Activated naive CD4-positive, alpha-beta T cell treated with Interleukin-2 at 50 U/mL for 16 hours (primary cell): ENCODE results near the gene OR2C1.

Experiments
- DNase-seq: peaks from one replicate; pipeline ENCODE4 v3.0.0-alpha.2; 2020

Gene OR2C1

GRCh38 chr16:3355589-3355988 lies at the start of gene OR2C1:
Gene OR2C1 (plus strand): TSS chr16:3355889. CDS start chr16:3355941, 52 bp downstream.
- DNase-seq: no peak

- DNase-seq: no peak
Measured at GRCh38 chr16:3306078-3306477, 49.6 kb upstream of the OR2C1 start.

DNA sequence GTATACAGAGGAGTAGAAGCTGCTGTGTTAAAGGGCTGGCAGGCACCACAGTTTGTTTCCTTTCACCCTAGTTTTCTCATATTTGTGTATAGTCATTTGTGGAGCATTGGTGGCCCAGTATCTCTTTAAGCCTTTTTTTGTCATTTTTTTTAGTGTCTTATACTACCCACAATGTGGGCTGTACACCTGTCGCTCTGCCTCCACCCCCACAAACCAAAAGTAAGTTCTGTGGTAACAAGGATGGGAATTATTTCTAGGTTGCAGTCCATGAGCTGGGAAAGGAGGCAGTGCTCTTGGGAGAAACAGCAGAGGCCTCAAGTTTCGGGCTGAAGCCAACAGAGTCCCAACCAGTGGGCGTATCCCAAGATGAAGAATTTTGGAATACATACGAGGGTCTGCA lies 44.2 kb upstream of the OR2C1 start:
- DNase-seq: no peak

DNA sequence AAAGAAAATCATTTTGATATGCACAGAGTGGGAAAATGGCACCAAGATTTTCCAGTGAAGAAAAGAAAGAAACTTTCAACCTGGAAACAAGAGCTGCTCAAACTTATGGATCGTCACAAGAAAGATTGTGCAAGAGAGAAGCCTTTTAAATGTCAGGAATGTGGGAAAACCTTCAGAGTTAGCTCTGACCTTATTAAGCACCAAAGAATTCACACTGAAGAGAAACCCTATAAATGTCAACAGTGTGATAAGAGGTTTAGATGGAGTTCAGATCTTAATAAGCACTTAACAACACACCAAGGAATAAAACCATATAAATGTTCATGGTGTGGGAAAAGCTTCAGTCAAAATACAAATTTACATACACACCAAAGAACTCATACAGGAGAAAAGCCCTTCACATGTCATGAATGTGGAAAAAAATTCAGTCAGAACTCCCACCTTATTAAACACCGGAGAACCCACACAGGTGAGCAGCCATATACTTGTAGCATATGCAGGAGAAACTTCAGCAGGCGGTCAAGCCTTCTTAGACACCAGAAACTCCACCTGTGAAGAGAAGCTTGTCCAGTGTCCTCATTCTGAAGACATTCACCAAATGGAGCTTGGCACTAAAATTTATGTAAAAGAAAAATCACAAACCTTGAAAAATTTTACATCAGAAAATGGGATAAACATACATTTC lies 38.2 kb upstream of the OR2C1 start:
- no peak for DNase-seq

DNA sequence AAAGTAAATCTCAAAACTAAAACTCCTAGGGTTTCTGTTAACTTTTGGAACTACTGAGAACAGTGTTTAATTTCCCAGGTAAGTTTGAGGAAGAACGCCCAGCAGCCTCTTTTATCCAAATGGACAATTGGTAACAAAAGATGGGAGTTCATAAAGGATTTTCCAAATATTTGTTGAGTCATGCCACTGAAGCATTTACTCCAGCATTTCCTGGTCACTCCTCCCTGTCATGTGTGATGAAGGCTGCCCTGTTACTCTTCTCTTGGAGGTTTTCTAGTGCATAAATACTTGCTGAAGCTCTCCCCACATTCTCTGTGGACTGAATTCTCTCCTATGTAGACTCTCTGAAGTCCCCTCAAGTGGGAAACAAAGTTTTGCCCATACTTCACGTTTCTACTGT lies 33.9 kb upstream of the OR2C1 start:
- DNase-seq: no peak

DNA sequence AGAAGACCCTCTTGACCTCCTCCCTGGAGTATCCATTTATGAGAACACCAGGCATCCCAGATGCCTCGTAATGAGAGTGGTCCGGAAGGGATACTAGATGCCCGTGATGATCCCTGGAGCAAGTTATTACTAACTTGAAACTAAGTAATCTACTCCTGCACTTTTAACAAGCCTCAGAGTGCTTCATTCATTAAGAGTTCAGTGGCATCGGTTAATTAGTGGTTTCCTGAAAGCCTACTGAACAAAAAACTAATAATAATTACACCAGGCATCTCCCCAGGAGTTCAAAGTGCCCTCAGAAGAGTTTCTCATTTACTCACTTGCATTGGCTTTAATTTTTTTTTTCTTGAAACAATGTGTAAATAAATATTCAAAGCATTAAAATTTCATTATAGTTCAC lies 28.2 kb upstream of the OR2C1 start:
- DNase-seq: no peak

DNA sequence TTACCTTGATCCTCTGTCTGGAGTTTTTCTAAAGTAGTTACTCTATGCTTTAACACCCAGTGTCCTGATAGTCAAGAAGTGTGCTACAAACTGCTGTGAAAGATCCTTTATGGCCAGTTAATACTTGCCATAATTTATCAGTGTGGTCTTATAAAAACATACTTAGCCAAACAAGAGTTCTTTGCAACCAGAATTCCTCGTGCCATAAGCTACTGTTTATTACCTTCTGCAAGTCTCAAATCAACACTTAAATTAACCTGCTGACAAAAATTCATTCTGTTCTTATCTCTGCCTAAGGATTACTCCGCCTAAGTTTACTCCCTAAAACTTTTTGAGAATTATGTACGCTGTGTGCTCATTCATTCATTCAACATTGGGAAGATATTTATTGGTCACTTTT lies 27.6 kb upstream of the OR2C1 start:
- DNase-seq: no peak

DNA sequence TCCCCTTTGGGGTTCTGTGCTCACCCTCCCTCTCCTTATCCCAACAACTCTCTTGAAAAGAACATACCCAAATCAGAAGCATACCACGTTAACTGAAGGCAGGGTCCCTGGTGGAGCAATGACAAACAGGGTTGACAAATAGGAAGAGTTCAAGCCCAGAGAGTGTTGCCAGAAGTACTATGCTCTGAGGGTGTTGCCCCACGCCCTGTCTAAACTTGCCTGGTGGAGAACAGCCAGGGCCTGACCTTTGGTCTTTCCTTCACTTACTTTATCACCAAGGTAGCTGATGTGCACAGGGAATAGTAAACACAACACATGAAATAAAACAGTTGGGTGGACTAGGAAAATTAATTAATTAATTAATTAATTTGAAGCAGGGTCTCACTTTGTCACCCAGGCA lies 27.0 kb upstream of the OR2C1 start:
- no peak for DNase-seq

GRCh38 chr16:3346041-3346440 lies 9.6 kb upstream of the OR2C1 start:
- no peak for DNase-seq

- no peak for DNase-seq
Measured at GRCh38 chr16:3347586-3347985, 8.1 kb upstream of the OR2C1 start.

DNA sequence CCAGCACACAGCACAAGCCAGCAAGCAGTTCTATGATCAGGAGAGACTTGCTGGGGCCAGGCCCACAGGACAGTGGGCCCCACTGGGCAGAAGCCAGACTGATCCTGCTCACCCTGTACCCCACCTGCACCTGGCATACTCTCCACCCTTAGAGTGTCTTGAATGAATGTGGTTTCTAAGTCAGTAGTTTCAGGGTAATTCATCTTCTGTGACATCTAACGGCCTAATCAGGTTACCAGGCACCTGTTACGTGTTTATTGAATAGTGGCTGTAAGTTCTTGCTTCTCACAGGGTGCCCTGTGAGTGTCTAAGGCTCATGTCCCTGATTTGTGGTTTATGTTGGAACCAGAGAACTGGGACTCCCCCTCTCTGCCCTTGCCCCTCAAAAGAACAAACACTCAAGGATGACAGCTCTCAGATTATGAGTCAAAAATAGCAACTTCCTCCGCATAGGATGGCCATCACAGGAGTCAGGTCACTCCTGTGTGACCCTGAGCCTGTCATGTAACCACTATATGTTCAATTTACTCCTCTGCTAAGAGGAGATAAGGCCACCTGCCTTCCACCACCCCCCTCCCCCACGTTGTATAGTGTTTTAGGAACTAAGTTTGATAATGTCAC lies 7.0 kb upstream of the OR2C1 start:
- DNase-seq: no peak

- DNase-seq: no peak
Measured at GRCh38 chr16:3349175-3349574, 6.5 kb upstream of the OR2C1 start.

DNA sequence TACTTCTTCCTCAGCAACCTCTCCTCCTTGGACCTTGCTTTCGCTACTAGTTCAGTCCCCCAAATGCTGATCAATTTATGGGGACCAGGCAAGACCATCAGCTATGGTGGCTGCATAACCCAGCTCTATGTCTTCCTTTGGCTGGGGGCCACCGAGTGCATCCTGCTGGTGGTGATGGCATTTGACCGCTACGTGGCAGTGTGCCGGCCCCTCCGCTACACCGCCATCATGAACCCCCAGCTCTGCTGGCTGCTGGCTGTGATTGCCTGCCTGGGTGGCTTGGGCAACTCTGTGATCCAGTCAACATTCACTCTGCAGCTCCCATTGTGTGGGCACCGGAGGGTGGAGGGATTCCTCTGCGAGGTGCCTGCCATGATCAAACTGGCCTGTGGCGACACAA lies 429 bp downstream of the OR2C1 start:
- no peak for DNase-seq

- no peak for DNase-seq
Measured at GRCh38 chr16:3358871-3359270, 3.2 kb downstream of the OR2C1 start.

- DNase-seq: no peak
Measured at GRCh38 chr16:3362931-3363330, 7.2 kb downstream of the OR2C1 start.

DNA sequence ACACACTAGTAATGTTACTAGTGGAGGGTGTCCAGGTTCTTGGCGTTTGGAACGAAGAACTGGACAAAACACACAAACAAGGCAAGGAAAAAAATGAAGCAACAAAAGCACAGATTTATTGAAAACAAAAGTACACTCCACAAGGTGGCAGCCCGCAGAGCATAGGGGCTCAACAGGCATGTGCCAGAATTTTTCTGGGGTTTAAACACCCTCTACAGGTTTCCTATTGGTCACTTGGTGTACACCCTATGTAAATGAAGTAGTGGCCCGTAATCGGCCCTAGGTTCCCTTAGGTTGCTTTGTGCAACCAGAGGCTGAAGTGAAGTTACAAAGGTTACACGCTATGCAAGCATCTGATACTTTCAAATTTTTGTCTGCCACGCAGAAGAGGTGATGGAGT lies 8.1 kb downstream of the OR2C1 start:
- no peak for DNase-seq

GRCh38 chr16:3364774-3365427 lies 9.2 kb downstream of the OR2C1 start:
- peak; percentile 87 for DNase-seq

DNA sequence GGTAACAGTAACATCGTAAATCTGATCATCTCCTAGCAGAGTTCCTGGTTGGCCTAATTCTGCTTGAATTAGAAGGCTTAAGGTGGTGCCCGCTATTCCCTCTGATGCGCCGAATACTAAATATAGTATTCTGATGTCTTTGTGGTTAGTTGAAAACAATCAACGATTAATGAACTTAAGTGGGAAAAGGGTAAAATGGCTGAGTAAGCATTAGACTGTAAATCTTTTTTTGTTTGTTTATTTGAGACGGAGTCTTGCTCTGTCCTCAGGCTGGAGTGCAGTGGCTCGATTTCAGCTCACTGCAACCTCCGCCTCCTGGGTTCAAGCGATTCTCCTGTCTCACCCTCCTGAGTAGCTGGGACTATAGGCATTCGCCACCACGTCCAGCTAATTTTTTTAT lies 13.4 kb downstream of the OR2C1 start:
- no peak for DNase-seq

- DNase-seq: no peak
Measured at GRCh38 chr16:3375680-3376079, 20.0 kb downstream of the OR2C1 start.

GRCh38 chr16:3377917-3378316 lies 22.2 kb downstream of the OR2C1 start:
- no peak for DNase-seq

GRCh38 chr16:3383045-3383448 lies 27.4 kb downstream of the OR2C1 start:
- no peak for DNase-seq

GRCh38 chr16:3388325-3388724 lies 32.6 kb downstream of the OR2C1 start:
- DNase-seq: no peak

DNA sequence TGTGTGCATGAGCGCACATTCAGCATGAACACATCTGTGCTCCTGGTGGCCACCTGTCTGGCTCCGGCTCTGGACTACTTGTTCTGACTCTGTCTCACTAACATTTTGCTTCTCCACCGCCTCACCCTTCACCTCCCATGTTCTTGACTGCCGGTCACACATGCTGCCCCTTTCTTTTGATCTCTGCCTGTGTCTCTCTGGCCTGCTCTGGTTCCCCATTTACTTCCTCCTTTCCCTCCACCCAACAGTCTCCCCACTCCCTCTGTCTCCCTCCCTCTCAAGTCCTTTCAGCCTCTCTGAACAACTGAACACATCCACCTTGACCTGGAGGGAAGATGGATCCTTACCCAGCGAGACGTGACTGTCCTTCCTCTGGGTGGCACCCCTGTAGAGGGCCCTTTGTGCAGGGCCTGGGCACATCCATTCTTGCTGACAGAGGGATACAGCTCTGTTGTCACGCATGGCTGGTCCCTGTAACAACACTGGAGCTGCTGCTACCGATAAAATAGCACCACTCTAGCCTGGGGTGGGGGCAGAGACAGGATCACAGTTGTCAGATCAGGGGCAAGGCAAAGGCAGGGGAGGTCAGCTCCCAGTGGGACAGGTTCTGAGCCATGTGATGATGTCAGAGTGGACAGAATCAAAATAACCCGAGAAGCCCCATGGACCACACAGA lies 34.1 kb downstream of the OR2C1 start:
- DNase-seq: no peak

DNA sequence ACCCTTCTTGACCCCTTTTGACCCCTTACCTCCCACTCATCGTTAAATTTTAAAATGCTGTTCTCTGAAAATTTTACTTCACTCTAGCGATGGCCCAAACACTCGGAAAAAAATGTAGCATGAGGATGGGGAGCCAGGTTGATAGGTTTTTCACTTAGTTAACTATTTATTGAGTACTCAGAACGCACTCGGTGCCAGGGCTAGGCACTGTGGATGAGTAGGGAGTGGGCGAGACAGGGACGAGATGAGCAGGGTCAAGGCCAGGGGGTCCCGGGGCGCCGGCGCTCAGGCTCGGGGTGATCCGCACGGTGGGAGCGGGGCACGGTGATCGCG lies 44.7 kb downstream of the OR2C1 start:
- DNase-seq: no peak
